ENCODE results near the gene TMEM245.

DNA sequence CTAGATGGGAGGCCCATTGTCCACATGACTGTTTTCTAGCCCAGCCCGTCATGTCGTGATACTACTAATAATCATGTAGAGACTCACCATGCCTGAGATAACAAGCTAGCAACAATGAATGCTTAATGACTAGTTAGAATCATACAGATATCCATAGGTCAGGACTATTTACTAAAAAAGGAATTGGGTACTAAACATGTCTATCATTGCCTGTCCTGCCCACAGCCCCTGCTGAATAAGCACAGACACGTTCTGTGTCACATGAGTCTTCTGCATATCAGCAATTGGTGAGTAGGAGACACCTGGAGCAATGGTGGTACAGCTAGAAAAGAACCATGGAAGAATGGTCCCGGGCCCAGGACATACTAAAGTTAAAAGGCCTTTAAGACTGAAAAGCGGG is 29.3 kb upstream of the TMEM245 start:
- TF ChIP-seq CTCF (conservative IDR thresholded peaks at IDR 0.05; ENCODE audit: low read length) (no peak), EZH2phosphoT487 (IDR thresholded peaks at IDR 0.05; ENCODE audit: borderline replicate concordance, low read depth, low read length) (no peak)

Measured in OCI-LY7 (cell line).